HepG2 (cell line): ENCODE data around the gene FUT8. TPM values are rescaled to one million over a fixed set of nuclear protein-coding genes. Genes with fewer than 3 reads are reported as not detected.

Source experiments
- ATAC-seq: fragments of 200-7000 bp; cut with Tn5 transposase; 3 replicates; pipeline ENCODE4 v1.9.1; 2020; ENCODE audit warnings: mild to moderate bottlenecking, moderate library complexity
- BruUV-seq: library from RNA; stranded (reverse); fragments of 400-500 nt; replicated peaks from 2 replicates; lab custom pipeline; 2021; lab: Mats Ljungman, UMichigan
- CTCF ChIA-PET: fragments of 300-600 bp; formaldehyde crosslinking; extraction: SDS; loops from one replicate; lab custom pipeline; 2021; ENCODE audit warnings: low total read pairs, inconsistent platforms, low intra/inter-chr PET ratio; lab: Yijun Ruan, JAX
- POLR2A ChIA-PET: fragments of 350-600 bp; sonication (Branson Sonifier 250); formaldehyde crosslinking; loops from one replicate; lab custom pipeline; 2020; ENCODE audit warnings: antibody characterized with exemption, inconsistent platforms; lab: Yijun Ruan, JAX
- DNase-seq: peaks from one replicate; pipeline ENCODE4 v3.0.0-alpha.2; 2015; ENCODE audit warnings: low spot score
- FAIRE-seq: peaks from 3 replicates; lab custom pipeline; 2011; peaks lifted over from hg19 to GRCh38; lab: Jason Lieb, UNC
- H2AFZ ChIP-seq: one replicate; pipeline ENCODE4 v1.6.1; 2011; ENCODE audit warnings: low read length, inconsistent platforms
- H3K27ac ChIP-seq: fragments of 300-600 bp; 3 replicates; pipeline ENCODE4 v1.8.0; 2011; ENCODE audit warnings: mixed run types, mild to moderate bottlenecking, mixed read lengths, low read length, inconsistent platforms; ENCODE audit not compliant: insufficient read depth; ENCODE audit errors: extremely low read length
- H3K27me3 ChIP-seq, 2 experiments: fragments of 200-600 bp in 1 of 2; 2 replicates in 1 of 2; 3 replicates in 1 of 2; pipeline versions ENCODE4 v1.6.0 to v1.8.0; 2011; ENCODE audit warnings: low read length in 2 of 2, mild to moderate bottlenecking in 2 of 2, moderate library complexity in 2 of 2, inconsistent platforms in 1 of 2; ENCODE audit not compliant: insufficient read depth in 2 of 2, control insufficient read depth in 1 of 2
- H3K36me3 ChIP-seq, 2 experiments: fragments of 200-600 bp in 1 of 2; replicated peaks in 1 of 2; 2 replicates in 1 of 2; 3 replicates in 1 of 2; pipeline versions ENCODE4 v1.5.1 to v1.8.0; 2011; ENCODE audit warnings: low read length in 2 of 2, inconsistent platforms in 1 of 2; ENCODE audit not compliant: insufficient read depth in 2 of 2, control insufficient read depth in 1 of 2
- H3K4me1 ChIP-seq: 2 replicates; pipeline ENCODE4 v1.5.1; 2012; ENCODE audit warnings: low read length, inconsistent platforms; ENCODE audit not compliant: insufficient read depth
- H3K4me2 ChIP-seq: 2 replicates; pipeline ENCODE4 v1.6.0; 2011; ENCODE audit warnings: low read depth, low read length, inconsistent platforms
- H3K4me3 ChIP-seq, 3 experiments: fragments of 200-600 bp in 1 of 3; sonication (generic), shearing (Covaris generic) in 1 of 3; replicated peaks in 1 of 3; 2 replicates each; pipeline ENCODE4 v1.5.1; 2011 to 2016; ENCODE audit warnings: low read length in 3 of 3, inconsistent platforms in 2 of 3, low read depth in 2 of 3, mild to moderate bottlenecking in 2 of 3, control low read depth in 1 of 3, mixed read lengths in 1 of 3; ENCODE audit not compliant: insufficient read depth in 1 of 3
- H3K79me2 ChIP-seq: one replicate; pipeline ENCODE4 v1.6.1; 2011; ENCODE audit warnings: low read length, inconsistent platforms; ENCODE audit not compliant: insufficient read depth
- H3K9ac ChIP-seq: 2 replicates; pipeline ENCODE4 v1.6.0; 2011; ENCODE audit warnings: mild to moderate bottlenecking, low read depth, low read length, inconsistent platforms; ENCODE audit not compliant: insufficient read depth
- H3K9me3 ChIP-seq: 2 replicates; pipeline ENCODE4 v1.5.1; 2012; ENCODE audit warnings: mild to moderate bottlenecking, low read length
- H4K20me1 ChIP-seq: 2 replicates; pipeline ENCODE4 v1.6.0; 2011; ENCODE audit warnings: inconsistent platforms, mild to moderate bottlenecking, low read length, moderate library complexity; ENCODE audit not compliant: insufficient read depth
- ATM ChIP-seq: fragments of 450-650 bp; IDR thresholded peaks from 2 replicates; pipeline ENCODE4 v1.7.1; 2017; ENCODE audit warnings: mild to moderate bottlenecking, borderline replicate concordance
- BORCS8-MEF2B ChIP-seq: sonication (generic); formaldehyde crosslinking; IDR thresholded peaks from 2 replicates; pipeline ENCODE4 v1.8.0; 2022; ENCODE audit warnings: mild to moderate bottlenecking, missing genetic modification reagents
- CEBPB ChIP-seq: IDR thresholded peaks from 2 replicates; pipeline ENCODE4 v1.6.1; 2011; ENCODE audit warnings: low read depth, low read length, improper control_type of control experiment, borderline replicate concordance
- EEA1 ChIP-seq: sonication (generic); formaldehyde crosslinking; IDR thresholded peaks from 2 replicates; pipeline ENCODE4 v1.5.1; 2020; ENCODE audit warnings: mild to moderate bottlenecking, missing genetic modification reagents, borderline replicate concordance
- ETV5 ChIP-seq: IDR thresholded peaks from 2 replicates; pipeline ENCODE4 v1.6.1; 2018; ENCODE audit warnings: missing biosample characterization, missing genetic modification reagents, inconsistent platforms, borderline replicate concordance
- MIXL1 ChIP-seq: IDR thresholded peaks from 2 replicates; pipeline ENCODE4 v1.6.1; 2016
- NBN ChIP-seq: fragments of 450-650 bp; conservative IDR thresholded peaks from 2 replicates; pipeline ENCODE4 v1.6.1; 2017
- NKX3-1 ChIP-seq: sonication (generic); formaldehyde crosslinking; IDR thresholded peaks from 2 replicates; pipeline ENCODE4 v1.5.0; 2020; ENCODE audit warnings: missing genetic modification reagents
- NR2F1 ChIP-seq, 2 experiments: fragments of 450-650 bp in 1 of 2; formaldehyde crosslinking in 1 of 2; IDR thresholded peaks; 2 replicates each; pipeline versions ENCODE4 v1.5.0 to v1.6.1; 2016 to 2020; ENCODE audit warnings: mild to moderate bottlenecking in 1 of 2, missing compliant biosample characterization in 1 of 2, missing genetic modification reagents in 1 of 2, moderate library complexity in 1 of 2
- PTBP1 ChIP-seq: fragments of 200-400 bp; formaldehyde crosslinking; IDR thresholded peaks from 2 replicates; pipeline ENCODE4 v1.6.1; 2018; ENCODE audit warnings: low read length, low read depth; ENCODE audit not compliant: poor library complexity, severe bottlenecking
- SMYD3 ChIP-seq: sonication (generic); formaldehyde crosslinking; IDR thresholded peaks from 2 replicates; pipeline ENCODE4 v1.8.1; 2023; ENCODE audit warnings: mild to moderate bottlenecking, missing genetic modification reagents
- TAF15 ChIP-seq: fragments of 200-400 bp; formaldehyde crosslinking; IDR thresholded peaks from one replicate; pipeline ENCODE4 v1.6.1; 2018; ENCODE audit warnings: mild to moderate bottlenecking, low read depth, low read length; ENCODE audit not compliant: poor library complexity, severe bottlenecking
- ZBTB46 ChIP-seq: sonication (generic); formaldehyde crosslinking; IDR thresholded peaks from 2 replicates; pipeline ENCODE4 v1.4.0; 2020; ENCODE audit warnings: mild to moderate bottlenecking, missing genetic modification reagents, borderline replicate concordance
- ZNF567 ChIP-seq: sonication (generic); formaldehyde crosslinking; IDR thresholded peaks from 2 replicates; pipeline ENCODE4 v1.8.1; 2023; ENCODE audit warnings: mild to moderate bottlenecking, missing genetic modification reagents, borderline replicate concordance
- ZNF572 ChIP-seq: sonication (generic); formaldehyde crosslinking; IDR thresholded peaks from 2 replicates; pipeline ENCODE4 v1.5.1; 2020; ENCODE audit warnings: mild to moderate bottlenecking, missing genetic modification reagents
- ZNF607 ChIP-seq: sonication (generic); formaldehyde crosslinking; IDR thresholded peaks from 2 replicates; pipeline ENCODE4 v1.5.1; 2020; ENCODE audit warnings: missing genetic modification reagents, mild to moderate bottlenecking, borderline replicate concordance
- WGBS: methylation state at CpG from one replicate; pipeline ENCODE4 v1.1.6; 2017; ENCODE audit warnings: low lambda C conversion rate; 5-methylcytosine and 5-hydroxymethylcytosine counted together
- in situ Hi-C: cut with HindIII; loops from 2 replicates; pipeline ENCODE4 v1.10.0; 2017; ENCODE audit warnings: low pct_unique_long_range_greater_than_20kb; ENCODE audit not compliant: extremely low pct_ligation_motif_present
- intact Hi-C: fragments of 100-400 bp; cut with micrococcal nuclease; formaldehyde crosslinking; loops from one replicate; pipeline ENCODE4 v1.10.0; 2022; ENCODE audit not compliant: unreplicated experiment
- polyA plus RNA-seq, 8 experiments: library from polyadenylated mRNA; depleted of rRNA in 3 of 8; stranded (reverse) in 7 of 8; unstranded in 1 of 8; fragments of >200 nt; fragmentation: Illumina TruSeq in 4 of 8; extraction: Trizol in 4 of 8; gene quantifications; 2 replicates each; pipeline versions ENCODE4 v1.2.1 to v1.2.3, GENCODE V29; 2011 to 2016; ENCODE audit warnings: low read depth in 4 of 8, missing spikeins in 1 of 8, mixed read lengths in 1 of 8; ENCODE audit not compliant: insufficient read depth in 1 of 8
- total RNA-seq, 5 experiments: library from RNA; depleted of rRNA; stranded (reverse); fragments of >200 nt; fragmentation: Illumina TruSeq; extraction: Trizol; gene quantifications; 2 replicates each; pipeline ENCODE4 v1.2.3, GENCODE V29; 2016; ENCODE audit warnings: low read depth in 1 of 5
- TF ChIP-seq, protein P1 (sequence below): sonication (generic); formaldehyde crosslinking; IDR thresholded peaks from 2 replicates; pipeline ENCODE4 v1.5.1; 2020; ENCODE audit warnings: missing genetic modification reagents, mild to moderate bottlenecking, borderline replicate concordance
- TF ChIP-seq, protein P2 (sequence below): sonication (generic); formaldehyde crosslinking; IDR thresholded peaks from 2 replicates; pipeline ENCODE4 v1.8.0; 2022; ENCODE audit warnings: mild to moderate bottlenecking, missing genetic modification reagents, moderate library complexity

The FUT8 gene
- total and polyA plus RNA-seq, 2 of the 13 experiments (the other 11 are each of a cell fraction or from before 2014, with no cell fraction given), result 9.3 to 17.5 TPM

DNA sequence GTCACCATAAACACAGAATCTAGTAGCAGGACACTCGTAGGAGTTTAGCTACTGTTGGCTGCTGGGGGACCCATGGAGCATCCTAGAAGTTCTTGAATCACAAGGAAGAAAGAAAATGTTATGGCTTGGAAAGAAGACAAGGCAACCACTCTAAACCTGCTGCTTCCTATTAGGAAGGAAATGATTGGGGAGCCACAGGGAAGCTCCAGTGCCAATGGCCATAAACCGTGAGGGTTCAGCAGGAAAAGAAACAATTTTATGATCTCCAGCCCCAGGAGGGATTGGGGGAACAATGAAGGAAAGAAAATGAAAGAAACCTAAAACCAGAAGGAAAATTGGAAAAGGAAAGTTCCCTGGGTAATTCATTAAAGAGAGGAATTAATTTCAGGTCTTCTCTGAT is 372.0 kb downstream of the FUT8 start:
- BruUV-seq, result no TSS peak
- no peak overlapping the region for H3K27ac ChIP-seq
- peaks cover 0 to 10% of the 10 kb centered on the region in 2 experiments; a peak in 1 of 5 replicates for H3K27me3 ChIP-seq
- H3K9ac ChIP-seq, result no peak overlapping the region
- no peak overlapping the region for H3K4me3 ChIP-seq
- no peak overlapping the region for H3K4me2 ChIP-seq
- 0% methylated on average over 2 of the region's 2 CpGs for WGBS
- no peaks in the 10 kb centered on the region for H3K79me2 ChIP-seq
- FAIRE-seq (no peak), ATAC-seq (no peak), DNase-seq (no peak)
- ChIA-PET CTCF (no interaction called here), POLR2A (no interaction called here)
- peaks cover 10% of the 10 kb centered on the region for H3K4me1 ChIP-seq
- in situ Hi-C loops (no loop called here), intact Hi-C loops (no loop called here)
- H3K9me3 ChIP-seq, result no peaks in the 10 kb centered on the region
- no peaks in the 10 kb centered on the region for H3K36me3 ChIP-seq
- TF ChIP-seq ZBTB46 (no peak), ETV5 (CRISPR knock-in tag) (no peak), SMYD3 (no peak), EEA1 (CRISPR knock-in tag) (no peak), ZNF572 (CRISPR knock-in tag) (no peak), MIXL1 (CRISPR knock-in tag) (no peak), ZNF607 (CRISPR knock-in tag) (no peak), ATM (no peak), PTBP1 (no peak), ZNF567 (CRISPR knock-in tag) (no peak), NR2F1 (CRISPR knock-in tag; IDR thresholded peaks at IDR 0.05) (no peak), BORCS8-MEF2B (no peak), CEBPB (no peak), NKX3-1 (no peak), TAF15 (no peak), NBN (no peak)
- TF ChIP-seq, protein P1, sequence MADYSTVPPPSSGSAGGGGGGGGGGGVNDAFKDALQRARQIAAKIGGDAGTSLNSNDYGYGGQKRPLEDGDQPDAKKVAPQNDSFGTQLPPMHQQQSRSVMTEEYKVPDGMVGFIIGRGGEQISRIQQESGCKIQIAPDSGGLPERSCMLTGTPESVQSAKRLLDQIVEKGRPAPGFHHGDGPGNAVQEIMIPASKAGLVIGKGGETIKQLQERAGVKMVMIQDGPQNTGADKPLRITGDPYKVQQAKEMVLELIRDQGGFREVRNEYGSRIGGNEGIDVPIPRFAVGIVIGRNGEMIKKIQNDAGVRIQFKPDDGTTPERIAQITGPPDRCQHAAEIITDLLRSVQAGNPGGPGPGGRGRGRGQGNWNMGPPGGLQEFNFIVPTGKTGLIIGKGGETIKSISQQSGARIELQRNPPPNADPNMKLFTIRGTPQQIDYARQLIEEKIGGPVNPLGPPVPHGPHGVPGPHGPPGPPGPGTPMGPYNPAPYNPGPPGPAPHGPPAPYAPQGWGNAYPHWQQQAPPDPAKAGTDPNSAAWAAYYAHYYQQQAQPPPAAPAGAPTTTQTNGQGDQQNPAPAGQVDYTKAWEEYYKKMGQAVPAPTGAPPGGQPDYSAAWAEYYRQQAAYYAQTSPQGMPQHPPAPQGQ, result no peak
- TF ChIP-seq, protein P2, sequence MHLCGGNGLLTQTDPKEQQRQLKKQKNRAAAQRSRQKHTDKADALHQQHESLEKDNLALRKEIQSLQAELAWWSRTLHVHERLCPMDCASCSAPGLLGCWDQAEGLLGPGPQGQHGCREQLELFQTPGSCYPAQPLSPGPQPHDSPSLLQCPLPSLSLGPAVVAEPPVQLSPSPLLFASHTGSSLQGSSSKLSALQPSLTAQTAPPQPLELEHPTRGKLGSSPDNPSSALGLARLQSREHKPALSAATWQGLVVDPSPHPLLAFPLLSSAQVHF, result no peak
- H2AFZ ChIP-seq, result no peak overlapping the region
- no peaks in the 10 kb centered on the region for H4K20me1 ChIP-seq
